ENCODE results near the gene SERINC4.
A peak's percentile ranks its signal among the peaks of the same experiment; 100 is the strongest.

The SERINC4 gene

GRCh38 chr15:43795997-43796396 is 4.0 kb downstream of the SERINC4 start:
- no peak for DNase-seq

GRCh38 chr15:43795197-43795596 is 4.8 kb downstream of the SERINC4 start:
- DNase-seq = no peak

GRCh38 chr15:43794269-43795037 is 5.6 kb downstream of the SERINC4 start:
- DNase-seq = no peak

DNA sequence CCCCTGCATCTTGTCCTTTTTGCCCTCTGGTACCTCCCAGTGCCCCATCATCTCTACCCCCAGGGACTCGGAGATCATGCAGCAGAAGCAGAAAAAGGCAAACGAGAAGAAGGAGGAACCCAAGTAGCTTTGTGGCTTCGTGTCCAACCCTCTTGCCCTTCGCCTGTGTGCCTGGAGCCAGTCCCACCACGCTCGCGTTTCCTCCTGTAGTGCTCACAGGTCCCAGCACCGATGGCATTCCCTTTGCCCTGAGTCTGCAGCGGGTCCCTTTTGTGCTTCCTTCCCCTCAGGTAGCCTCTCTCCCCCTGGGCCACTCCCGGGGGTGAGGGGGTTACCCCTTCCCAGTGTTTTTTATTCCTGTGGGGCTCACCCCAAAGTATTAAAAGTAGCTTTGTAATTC is 6.4 kb downstream of the SERINC4 start:
- DNase-seq = no peak

DNA sequence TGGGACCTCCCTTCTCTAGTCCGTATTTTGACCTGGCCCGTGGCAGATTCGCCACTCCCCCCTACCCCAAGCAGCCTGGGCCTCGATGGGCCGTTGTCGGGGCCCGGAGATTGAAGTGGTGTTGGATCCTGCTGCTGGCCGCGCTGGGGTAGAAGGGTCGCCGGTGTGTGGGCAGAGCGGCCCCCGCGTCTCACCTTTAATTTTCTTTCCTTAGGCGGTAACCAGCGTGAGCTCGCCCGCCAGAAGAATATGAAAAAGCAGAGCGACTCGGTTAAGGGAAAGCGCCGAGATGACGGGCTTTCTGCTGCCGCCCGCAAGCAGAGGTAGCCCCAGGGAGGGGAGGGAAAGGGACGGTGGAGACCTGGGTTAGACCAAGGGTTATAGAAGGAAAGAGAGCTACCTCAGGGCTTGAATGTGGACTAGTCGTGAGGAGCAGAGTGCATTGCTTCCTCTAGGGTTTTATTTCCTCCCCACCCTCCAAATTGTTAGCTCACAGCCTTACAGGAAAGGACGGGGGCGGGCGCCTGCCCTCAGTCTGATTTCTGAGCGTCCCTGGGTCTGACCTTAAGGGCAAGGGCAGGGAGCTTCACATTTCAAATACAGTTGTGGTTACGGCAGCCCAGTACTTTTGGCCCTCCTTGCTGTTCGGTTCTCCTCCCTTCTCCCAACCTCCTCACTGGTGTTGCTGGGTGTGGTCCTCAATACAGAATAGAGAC is 7.1 kb downstream of the SERINC4 start:
- no peak for DNase-seq

DNA sequence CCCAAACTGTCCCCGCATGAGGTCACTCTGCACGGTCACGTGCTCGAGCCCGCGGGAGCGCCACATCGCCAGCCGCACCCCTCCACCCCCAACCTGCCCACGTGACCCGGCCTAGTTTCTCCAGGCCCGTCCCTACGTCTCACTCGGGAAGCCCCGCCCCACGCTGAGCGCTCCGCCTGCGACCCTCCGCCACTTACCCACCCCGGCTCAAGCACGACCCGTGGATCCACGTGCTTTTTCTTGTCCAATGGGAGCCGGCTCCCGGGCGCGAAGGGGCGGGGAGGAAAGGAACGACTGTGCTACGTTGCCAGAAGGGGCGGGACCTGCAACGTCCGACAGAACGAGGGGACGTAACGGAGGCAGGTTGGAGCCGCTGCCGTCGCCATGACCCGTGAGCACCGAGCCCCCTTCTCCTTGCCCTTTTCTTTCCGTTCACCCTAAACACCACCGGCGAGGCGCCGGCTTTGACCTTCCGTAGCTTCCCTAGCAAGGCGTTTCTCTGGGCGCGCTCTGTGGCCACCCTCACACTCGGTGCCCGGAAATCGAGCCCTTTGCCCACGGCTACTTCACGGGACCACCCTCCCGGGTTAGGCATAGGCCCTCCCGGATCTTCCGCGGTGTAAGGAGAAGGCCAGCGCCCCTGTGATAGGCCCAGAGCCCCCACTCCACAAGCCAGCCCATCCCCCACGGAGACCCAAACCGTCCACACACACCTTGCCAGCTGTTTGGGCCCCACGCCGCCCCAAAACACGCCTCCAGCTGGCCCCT is 7.8 kb downstream of the SERINC4 start, which contains the start of gene SERF2:
TSS of gene SERF2 (plus strand) at position 328 of the 768 bp plus-strand sequence. CDS start at position 385, 57 bp downstream.
- peak; percentile 96 for DNase-seq

GRCh38 chr15:43789409-43789808 is 10.6 kb downstream of the SERINC4 start:
- DNase-seq = no peak

- no peak for DNase-seq
Observed at GRCh38 chr15:43779016-43779415, 21.0 kb downstream of the SERINC4 start.

GRCh38 chr15:43777267-43777914 is 22.6 kb downstream of the SERINC4 start:
- DNase-seq = peak; percentile 71

DNA sequence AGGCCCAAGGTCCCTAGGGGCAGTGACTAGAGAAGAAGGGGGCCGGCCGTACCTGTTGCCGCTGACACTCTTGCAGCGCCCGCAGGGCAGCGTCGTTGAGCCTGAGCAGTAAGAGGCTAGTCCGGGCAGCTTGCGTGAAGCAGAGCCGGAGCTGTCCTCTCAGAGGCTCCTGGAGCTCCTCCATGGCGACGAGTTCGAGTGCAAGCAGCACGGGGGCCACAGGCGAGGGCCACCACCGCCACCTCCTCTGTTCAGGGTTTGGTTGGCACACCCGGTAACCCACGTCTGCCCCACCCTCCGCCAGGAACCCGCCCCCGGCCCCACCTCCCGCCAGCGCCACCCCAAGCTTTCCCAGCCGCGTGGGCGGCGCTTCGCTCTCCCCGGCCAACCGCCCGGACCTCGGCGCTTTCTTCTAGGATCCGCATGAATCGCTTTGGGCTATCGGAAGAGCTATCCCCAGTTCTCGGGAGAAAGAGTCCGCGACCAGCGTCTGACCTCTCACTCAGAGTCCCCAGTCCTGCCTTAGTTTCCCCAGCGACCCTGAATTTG is 23.2 kb downstream of the SERINC4 start, which contains the start of gene ELL3:
TSS of gene ELL3 (minus strand) at position 249 of the 549 bp plus-strand sequence. CDS start at position 184, 65 bp downstream.
- DNase-seq = peak; percentile 71

- no peak for DNase-seq
Observed at GRCh38 chr15:43776101-43776717, 23.8 kb downstream of the SERINC4 start.

- peak; percentile 11 for DNase-seq
Observed at GRCh38 chr15:43775411-43775965, 24.5 kb downstream of the SERINC4 start.

DNA sequence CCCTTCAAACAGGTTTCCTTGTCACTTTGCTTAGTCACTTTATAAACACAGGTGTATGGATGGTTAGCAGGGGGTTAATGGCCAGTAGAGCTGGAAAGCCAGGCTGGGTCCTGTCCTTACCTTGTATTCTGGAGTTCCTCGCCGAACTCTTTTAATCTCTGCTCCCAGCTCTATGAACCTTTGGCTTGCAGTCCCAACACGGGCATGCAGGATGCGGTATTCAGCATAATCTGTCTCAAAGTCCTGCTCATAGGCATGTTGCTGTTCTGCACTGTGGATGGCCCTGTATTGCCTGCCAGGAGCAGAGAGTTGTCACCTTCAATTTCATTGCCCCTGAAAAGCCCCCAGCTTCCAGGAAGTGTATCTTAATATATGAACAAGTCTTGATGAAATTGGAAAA is 26.0 kb downstream of the SERINC4 start:
- no peak for DNase-seq

DNA sequence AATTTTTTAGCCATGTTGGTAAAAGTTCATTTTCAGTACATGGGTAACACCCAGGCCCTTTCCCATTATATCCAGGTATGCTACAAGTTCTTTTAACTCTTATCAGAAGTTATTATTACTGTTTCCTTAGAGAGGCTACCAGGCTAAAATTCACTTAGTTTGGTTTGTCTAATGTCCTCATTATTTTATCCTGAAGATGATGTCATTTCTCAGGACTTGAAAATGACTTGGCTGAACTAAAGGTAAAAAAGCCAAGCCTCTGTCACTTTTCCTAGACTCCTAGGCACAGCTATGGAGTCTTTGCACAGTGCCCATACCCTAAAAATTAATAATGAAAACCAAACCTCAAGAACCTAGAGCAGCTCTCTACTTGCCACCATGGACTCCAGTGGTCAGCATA is 27.4 kb downstream of the SERINC4 start:
- DNase-seq = no peak

DNA sequence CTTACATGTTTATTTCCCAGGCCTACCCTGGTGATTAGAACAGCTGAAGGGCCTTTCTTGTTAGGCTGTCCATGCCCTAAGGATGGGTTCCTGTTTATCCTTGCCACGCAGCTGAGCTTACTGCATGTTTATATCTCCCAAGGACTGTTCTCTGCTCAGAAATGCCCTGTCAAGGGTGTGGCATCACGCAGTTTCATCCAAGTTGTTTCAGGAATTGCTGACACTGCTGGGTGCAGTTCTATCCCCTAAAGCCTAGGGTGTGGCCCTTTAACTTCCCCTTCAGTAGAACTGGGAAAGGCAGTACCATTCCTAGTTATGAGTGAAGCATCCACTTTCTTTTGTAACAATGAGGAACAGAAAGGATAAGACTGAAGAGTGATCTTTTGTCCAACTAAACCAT is 28.2 kb downstream of the SERINC4 start:
- no peak for DNase-seq

GRCh38 chr15:43769584-43770228 is 30.3 kb downstream of the SERINC4 start:
- no peak for DNase-seq

DNA sequence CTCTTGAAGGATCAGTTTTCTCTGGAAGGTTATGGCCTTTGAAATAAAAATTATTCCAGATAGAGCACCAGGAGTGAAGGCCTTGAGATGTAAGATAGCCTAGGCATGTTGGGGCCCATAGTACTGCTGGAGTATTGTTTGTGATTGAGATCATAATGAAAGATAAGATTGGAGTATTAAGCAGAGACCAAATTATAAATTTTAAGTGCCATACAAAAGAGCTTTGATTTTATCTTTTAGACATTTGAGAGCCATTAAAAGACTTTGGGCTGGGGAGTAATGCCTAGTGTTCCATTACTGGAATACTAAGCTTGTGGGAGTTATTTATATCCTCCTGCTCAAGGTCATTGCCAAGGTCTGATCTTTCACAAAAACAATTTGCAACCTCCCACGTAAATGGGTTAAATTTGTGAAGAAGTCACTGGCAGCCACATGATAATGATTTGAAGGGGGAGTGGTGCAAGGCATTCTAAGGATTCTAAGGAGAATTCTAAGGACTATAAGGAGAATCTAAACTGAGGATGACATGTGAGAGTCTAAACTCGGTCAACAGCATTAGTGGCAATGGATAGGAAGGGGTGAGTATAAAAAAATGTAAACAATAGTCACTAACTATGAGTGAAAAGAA is 36.1 kb downstream of the SERINC4 start:
- no peak for DNase-seq

DNA sequence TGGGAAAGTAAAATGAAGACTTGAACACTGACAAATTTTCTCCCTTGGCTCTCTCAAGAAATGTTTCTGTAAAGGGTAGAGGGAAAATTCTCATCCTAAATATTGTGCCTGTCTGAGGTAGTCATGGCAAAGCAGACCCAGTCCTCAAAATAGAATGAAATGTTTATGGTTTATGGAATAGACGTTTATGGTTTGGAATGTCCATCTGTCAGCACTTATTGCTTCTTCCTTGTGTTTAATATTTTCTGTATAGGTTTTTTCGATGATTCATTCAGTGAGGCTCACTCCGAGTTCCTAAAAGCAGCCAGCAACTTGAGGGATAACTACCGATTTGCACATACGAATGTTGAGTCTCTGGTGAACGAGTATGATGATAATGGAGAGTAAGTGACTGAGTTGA is 37.2 kb downstream of the SERINC4 start:
- no peak for DNase-seq

DNA sequence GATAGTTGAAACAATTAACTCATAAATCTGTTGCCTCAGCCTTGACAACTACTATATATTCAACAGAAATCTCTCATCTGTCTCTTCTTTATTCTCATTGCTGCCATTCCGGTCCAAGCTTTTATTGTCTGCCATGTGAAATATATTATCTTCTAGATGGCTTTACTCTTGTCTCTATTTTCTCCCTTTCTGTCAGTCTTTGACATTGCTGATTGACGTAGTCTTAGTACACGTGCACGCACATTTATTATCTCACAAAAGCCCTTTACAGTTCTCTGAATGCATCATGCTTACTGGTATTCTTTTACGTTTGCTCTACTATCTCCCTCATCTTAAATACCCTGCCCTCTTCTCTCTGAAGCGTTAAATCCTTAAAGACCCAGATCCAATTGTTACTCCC is 48.1 kb downstream of the SERINC4 start:
- DNase-seq = no peak

- DNase-seq = no peak
Observed at GRCh38 chr15:43749690-43750345, 50.2 kb downstream of the SERINC4 start.

All from NCI-H1048 (cell line).